Activated CD8-positive, alpha-beta memory T cell treated with anti-CD3 and anti-CD28 coated beads, Interleukin-2, amount 10 ng/mL, durations not matched to agents 7 days and 5 days (primary cell): Measurements from ENCODE around the gene PXT1. TPM values are rescaled to one million over a fixed set of nuclear protein-coding genes. Genes with fewer than 3 reads are reported as not detected.
"Not testable (repeated sequence)": the region's sequence is repeated elsewhere in the genome, so short reads cannot be mapped to it uniquely, and the experiment has no call there.

Experiments used
- ATAC-seq: fragments of 150-1000 bp; cut with Tn5 transposase; one replicate; pipeline ENCODE4 v1.10.0; 2021; ENCODE audit warnings: moderate library complexity
- CTCF ChIA-PET: fragments of 350-600 bp; sonication (Branson Sonifier 250); formaldehyde crosslinking; loops from one replicate; lab custom pipeline; 2021; ENCODE audit warnings: antibody characterized with exemption; lab: Charles Lee
- DNase-seq: peaks from one replicate; pipeline ENCODE4 v3.0.0-alpha.2; 2020
- H3K27ac Mint-ChIP-seq: one replicate; pipeline ENCODE4 v1.8.0; 2021; ENCODE audit warnings: mild to moderate bottlenecking, mixed read lengths
- H3K27me3 Mint-ChIP-seq: one replicate; pipeline ENCODE4 v1.8.0; 2021; ENCODE audit warnings: mixed read lengths
- H3K36me3 Mint-ChIP-seq: one replicate; pipeline ENCODE4 v1.8.0; 2021; ENCODE audit warnings: mild to moderate bottlenecking, mixed read lengths
- H3K4me1 Mint-ChIP-seq: one replicate; pipeline ENCODE4 v1.8.0; 2021; ENCODE audit warnings: mixed read lengths
- H3K4me3 Mint-ChIP-seq: one replicate; pipeline ENCODE4 v1.8.0; 2021; ENCODE audit warnings: mild to moderate bottlenecking, moderate library complexity, mixed read lengths
- H3K9me3 Mint-ChIP-seq: one replicate; pipeline ENCODE4 v1.8.0; 2022; ENCODE audit warnings: low read depth, mixed read lengths
- total RNA-seq, 2 experiments: library from RNA; stranded (reverse); gene quantifications; one replicate each; pipeline ENCODE4 v1.2.3, GENCODE V29; 2021

PXT1 gene
- total RNA-seq, 2 experiments from 2014 or later: 0.32 TPM; not detected in 1

GRCh38 chr6:36464233-36464632, 21.6 kb upstream of the PXT1 start:
- ATAC-seq: no peak
- H3K4me3 Mint-ChIP-seq: no peak overlapping the region
- peaks cover 3% of the 10 kb centered on the region for H3K4me1 Mint-ChIP-seq
- DNase-seq: no peak
- no peak overlapping the region for H3K27ac Mint-ChIP-seq
- H3K27me3 Mint-ChIP-seq: no peaks in the 10 kb centered on the region
- peaks cover 38% of the 10 kb centered on the region for H3K36me3 Mint-ChIP-seq
- CTCF ChIA-PET: no interaction called here
- H3K9me3 Mint-ChIP-seq: no peaks in the 10 kb centered on the region

GRCh38 chr6:36463676-36464075, 21.0 kb upstream of the PXT1 start:
- Mint-ChIP-seq H3K9me3 (no peaks in the 10 kb centered on the region), H3K36me3 (peaks cover 38% of the 10 kb centered on the region), H3K27ac (no peak overlapping the region), H3K27me3 (no peaks in the 10 kb centered on the region), H3K4me3 (no peak overlapping the region), H3K4me1 (no peaks in the 10 kb centered on the region)
- DNase-seq: no peak
- no peak for ATAC-seq
- CTCF ChIA-PET: no interaction called here

- Mint-ChIP-seq H3K4me1 (no peaks in the 10 kb centered on the region), H3K27me3 (no peaks in the 10 kb centered on the region), H3K9me3 (no peaks in the 10 kb centered on the region), H3K36me3 (peaks cover 33% of the 10 kb centered on the region), H3K27ac (no peak overlapping the region), H3K4me3 (no peak overlapping the region)
- ATAC-seq: no peak
- DNase-seq: no peak
- CTCF ChIA-PET: interaction anchor here (1.3 to 1.4 kb wide), 2 partner anchors 23 to 41 kb away, joined by 3 to 4 read pairs; no protein-coding TSS in a partner anchor
Observed at GRCh38 chr6:36461646-36462045, 19.0 kb upstream of the PXT1 start.

GRCh38 chr6:36460916-36461315, 18.3 kb upstream of the PXT1 start:
- DNase-seq (no peak), ATAC-seq (no peak)
- CTCF ChIA-PET: no interaction called here
- no peaks in the 10 kb centered on the region for H3K9me3 Mint-ChIP-seq
- H3K27ac Mint-ChIP-seq: no peak overlapping the region
- no peaks in the 10 kb centered on the region for H3K27me3 Mint-ChIP-seq
- peaks cover 31% of the 10 kb centered on the region for H3K36me3 Mint-ChIP-seq
- no peaks in the 10 kb centered on the region for H3K4me1 Mint-ChIP-seq
- no peak overlapping the region for H3K4me3 Mint-ChIP-seq

GRCh38 chr6:36459501-36459900, 16.8 kb upstream of the PXT1 start:
- no peak for DNase-seq
- H3K36me3 Mint-ChIP-seq: peaks cover 30% of the 10 kb centered on the region
- no peaks in the 10 kb centered on the region for H3K27me3 Mint-ChIP-seq
- CTCF ChIA-PET: interaction anchor here (0.6 to 0.8 kb wide), 2 partner anchors 36 to 124 kb away, joined by 3 read pairs; no protein-coding TSS in a partner anchor
- no peak for ATAC-seq
- H3K4me3 Mint-ChIP-seq: no peak overlapping the region
- no peaks in the 10 kb centered on the region for H3K4me1 Mint-ChIP-seq
- H3K27ac Mint-ChIP-seq: no peak overlapping the region
- H3K9me3 Mint-ChIP-seq: no peaks in the 10 kb centered on the region

- Mint-ChIP-seq H3K27ac (peak overlapping the region; percentile 32), H3K27me3 (no peaks in the 10 kb centered on the region), H3K9me3 (no peaks in the 10 kb centered on the region), H3K4me1 (peaks cover 2% of the 10 kb centered on the region), H3K4me3 (no peak overlapping the region), H3K36me3 (peaks cover 19% of the 10 kb centered on the region)
- no peak for ATAC-seq
- no peak for DNase-seq
- CTCF ChIA-PET: no interaction called here
Observed at GRCh38 chr6:36455486-36456027, 12.9 kb upstream of the PXT1 start.

- CTCF ChIA-PET: interaction anchor here (1.1 to 1.2 kb wide), 2 partner anchors 9 to 162 kb away, joined by 3 to 4 read pairs; no protein-coding TSS in a partner anchor
- H3K4me3 Mint-ChIP-seq: not testable (repeated sequence)
- H3K4me1 Mint-ChIP-seq: peaks cover 14% of the 10 kb centered on the region
Observed at GRCh38 chr6:36452897-36453296, 10.2 kb upstream of the PXT1 start.

GRCh38 chr6:36449173-36449572, 6.5 kb upstream of the PXT1 start:
- ATAC-seq, DNase-seq, H3K9me3 Mint-ChIP-seq, CTCF ChIA-PET, H3K27me3 Mint-ChIP-seq, H3K27ac Mint-ChIP-seq, H3K4me3 Mint-ChIP-seq: not testable (repeated sequence)
- H3K4me1 Mint-ChIP-seq: peaks cover 28% of the 10 kb centered on the region
- peaks cover 34% of the 10 kb centered on the region for H3K36me3 Mint-ChIP-seq

More at GRCh38 chr6:36452897-36453296, 10.2 kb upstream of the PXT1 start:
- H3K27me3 Mint-ChIP-seq, DNase-seq, H3K9me3 Mint-ChIP-seq, H3K27ac Mint-ChIP-seq, ATAC-seq: not testable (repeated sequence)
- H3K36me3 Mint-ChIP-seq: peaks cover 33% of the 10 kb centered on the region

GRCh38 chr6:36445621-36446020, 3.0 kb upstream of the PXT1 start:
- DNase-seq (no peak), ATAC-seq (no peak)
- peak overlapping the region; percentile 0 for H3K4me3 Mint-ChIP-seq
- H3K27me3 Mint-ChIP-seq: no peaks in the 10 kb centered on the region
- peaks cover 4% of the 10 kb centered on the region for H3K9me3 Mint-ChIP-seq
- peaks cover 31% of the 10 kb centered on the region for H3K36me3 Mint-ChIP-seq
- H3K4me1 Mint-ChIP-seq: peaks cover 48% of the 10 kb centered on the region
- peak overlapping the region; percentile 35 for H3K27ac Mint-ChIP-seq
- CTCF ChIA-PET: interaction anchor here (0.6 to 2.0 kb wide), 3 partner anchors 22 to 169 kb away, joined by 3 to 4 read pairs (median 4); no protein-coding TSS in a partner anchor

- H3K9me3 Mint-ChIP-seq: peaks cover 4% of the 10 kb centered on the region
- no peak for DNase-seq
- peak overlapping the region; percentile 98 for H3K27ac Mint-ChIP-seq
- no peaks in the 10 kb centered on the region for H3K27me3 Mint-ChIP-seq
- CTCF ChIA-PET: interaction anchor here (2.0 kb wide), 1 partner anchor 21 kb away, joined by 4 read pairs; no protein-coding TSS in a partner anchor
- peaks cover 43% of the 10 kb centered on the region for H3K4me1 Mint-ChIP-seq
- H3K4me3 Mint-ChIP-seq: peak overlapping the region; percentile 99
- no peak for ATAC-seq
- H3K36me3 Mint-ChIP-seq: peaks cover 28% of the 10 kb centered on the region
Observed at GRCh38 chr6:36444470-36444869, 1.8 kb upstream of the PXT1 start.

- ATAC-seq (no peak), DNase-seq (no peak)
- Mint-ChIP-seq H3K27ac (peak overlapping the region; percentile 98), H3K36me3 (peaks cover 21% of the 10 kb centered on the region), H3K27me3 (no peaks in the 10 kb centered on the region), H3K4me1 (peaks cover 38% of the 10 kb centered on the region), H3K4me3 (peak overlapping the region; percentile 99), H3K9me3 (peaks cover 3% of the 10 kb centered on the region)
- CTCF ChIA-PET: interaction anchor here (1.1 to 2.0 kb wide), 5 partner anchors 9 to 157 kb away, joined by 3 to 4 read pairs (median 4); no protein-coding TSS in a partner anchor
Observed at GRCh38 chr6:36443471-36444428, 1.1 kb upstream of the PXT1 start.

- H3K36me3 Mint-ChIP-seq: peaks cover 13% of the 10 kb centered on the region
- ATAC-seq: no peak
- H3K4me3 Mint-ChIP-seq: peak overlapping the region; percentile 99
- peaks cover 36% of the 10 kb centered on the region for H3K4me1 Mint-ChIP-seq
- no peaks in the 10 kb centered on the region for H3K9me3 Mint-ChIP-seq
- H3K27ac Mint-ChIP-seq: peak overlapping the region; percentile 98
- CTCF ChIA-PET: interaction anchor here (0.9 to 3.6 kb wide), 2 partner anchors 15 to 19 kb away, joined by 3 to 24 read pairs; no protein-coding TSS in a partner anchor
- DNase-seq: no peak
- no peaks in the 10 kb centered on the region for H3K27me3 Mint-ChIP-seq
Observed at GRCh38 chr6:36442103-36442670, 467 bp downstream of the PXT1 start.
